Measurements from ENCODE around the gene STX5.
"Not testable (repeated sequence)": the region's sequence is repeated elsewhere in the genome, so short reads cannot be mapped to it uniquely, and the experiment has no call there.

The STX5 gene

DNA sequence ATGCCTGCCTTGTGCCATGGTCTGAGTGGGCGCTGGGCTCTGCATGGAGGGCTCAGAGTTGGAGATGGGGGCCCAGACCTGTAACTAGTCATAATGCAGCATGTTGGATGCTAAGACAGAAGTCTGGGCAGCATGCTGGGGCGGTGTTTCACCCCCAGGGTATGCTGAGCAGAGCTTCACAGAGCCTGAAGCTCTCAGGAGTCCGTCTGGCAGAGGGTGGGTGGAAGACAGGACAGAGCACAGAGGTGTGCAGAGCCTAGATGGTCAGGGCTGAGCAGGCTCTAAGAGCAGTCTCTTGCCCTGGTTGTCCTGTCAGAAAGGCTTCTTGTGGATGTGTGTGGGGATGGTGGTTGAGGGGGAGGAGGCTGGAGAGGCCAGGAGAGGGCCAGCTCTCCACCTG, 53.4 kb downstream of the STX5 start:
- no peak for DNase-seq

- DNase-seq, result no peak
Measured at GRCh38 chr11:62777389-62777788, 54.5 kb downstream of the STX5 start.

- no peak for DNase-seq
Measured at GRCh38 chr11:62775646-62776045, 56.2 kb downstream of the STX5 start.

DNA sequence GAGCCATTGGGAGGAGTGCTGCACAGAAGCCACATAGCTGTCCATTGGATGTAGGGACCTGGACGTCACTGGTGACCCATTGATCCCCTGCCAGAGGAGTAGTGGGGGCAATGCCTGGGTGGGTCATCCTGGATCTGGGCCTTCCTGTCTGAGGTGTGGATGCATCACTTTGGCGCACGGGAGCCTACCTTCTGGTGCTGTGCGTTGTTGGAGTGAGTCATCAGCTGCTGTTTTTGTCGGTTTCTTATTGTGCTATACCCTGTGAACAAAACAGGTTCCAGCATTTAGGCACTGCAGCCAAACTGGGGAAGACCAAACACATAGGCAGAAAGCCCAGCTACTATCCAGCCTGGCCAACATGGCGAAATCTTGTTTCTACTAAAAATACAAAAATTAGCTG, 57.4 kb downstream of the STX5 start:
- no peak for DNase-seq

DNA sequence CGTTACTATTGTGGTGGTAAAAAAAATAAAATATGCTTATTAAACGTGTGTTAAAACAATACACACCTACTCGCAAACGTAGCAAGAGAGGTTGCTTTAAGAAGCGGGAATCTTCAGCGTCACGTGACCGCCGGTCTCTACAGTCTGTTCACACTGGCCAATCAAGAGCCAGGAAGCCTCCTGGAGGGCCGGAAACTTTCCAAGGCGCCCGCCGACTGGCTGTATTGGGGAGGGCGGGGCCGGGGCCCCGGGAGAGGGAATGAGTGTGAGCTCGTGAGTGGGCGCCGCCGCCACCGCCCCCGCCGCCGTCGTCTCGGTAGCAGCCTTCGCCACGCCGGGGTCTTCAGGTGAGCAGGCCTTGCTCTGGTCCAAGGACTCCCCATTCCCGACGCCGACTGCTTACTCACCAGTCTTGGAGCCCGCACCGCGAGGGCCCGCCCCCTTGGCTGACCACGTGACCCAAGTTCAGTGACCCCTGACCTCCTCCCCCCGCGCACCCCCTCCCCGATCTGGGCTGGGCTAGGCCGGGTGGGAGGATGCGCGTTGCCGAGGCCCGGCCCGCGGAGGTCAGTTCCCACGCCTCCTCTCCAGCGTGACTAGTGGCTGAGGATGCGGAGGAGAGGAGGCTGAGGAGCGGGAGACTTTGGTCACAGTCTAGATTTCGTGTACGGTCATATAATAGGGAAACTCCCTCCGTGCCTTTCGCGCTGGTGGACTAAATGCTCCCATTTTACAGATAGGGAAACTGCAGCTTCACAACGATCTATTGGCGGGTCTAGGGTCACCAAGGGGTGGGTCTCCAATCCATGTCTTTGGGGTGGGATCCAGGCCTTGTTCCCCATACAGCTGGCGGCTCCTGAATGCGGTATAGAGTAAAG, 60.5 kb downstream of the STX5 start, which contains the start of gene TAF6L:
Gene TAF6L, plus strand, starts transcription at position 253 of the 878 bp plus-strand sequence. CDS start 4,388 bp downstream, outside the sequence.
- DNase-seq, result peak; percentile 94

DNA sequence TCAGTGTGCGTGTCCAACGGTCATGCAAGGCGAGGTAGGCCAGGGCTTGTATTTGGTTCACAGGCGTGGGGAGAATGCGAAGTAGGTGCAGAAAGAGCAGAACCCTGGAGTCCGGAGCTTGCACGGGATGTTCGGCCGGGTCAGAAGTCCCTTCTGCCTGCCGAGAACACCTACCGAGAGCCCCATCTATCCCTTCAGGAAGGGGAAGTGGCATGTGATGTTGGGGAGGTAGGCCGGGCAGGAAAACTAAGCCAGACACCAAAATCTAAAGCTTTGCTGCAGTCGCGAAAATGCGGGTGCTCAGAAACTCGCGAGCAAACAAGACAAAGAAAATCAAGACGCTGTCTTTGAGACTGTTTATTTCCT, 61.1 kb downstream of the STX5 start:
- DNase-seq, result no peak

GRCh38 chr11:62760867-62761227, 71.0 kb downstream of the STX5 start:
- not testable (repeated sequence) for DNase-seq

DNA sequence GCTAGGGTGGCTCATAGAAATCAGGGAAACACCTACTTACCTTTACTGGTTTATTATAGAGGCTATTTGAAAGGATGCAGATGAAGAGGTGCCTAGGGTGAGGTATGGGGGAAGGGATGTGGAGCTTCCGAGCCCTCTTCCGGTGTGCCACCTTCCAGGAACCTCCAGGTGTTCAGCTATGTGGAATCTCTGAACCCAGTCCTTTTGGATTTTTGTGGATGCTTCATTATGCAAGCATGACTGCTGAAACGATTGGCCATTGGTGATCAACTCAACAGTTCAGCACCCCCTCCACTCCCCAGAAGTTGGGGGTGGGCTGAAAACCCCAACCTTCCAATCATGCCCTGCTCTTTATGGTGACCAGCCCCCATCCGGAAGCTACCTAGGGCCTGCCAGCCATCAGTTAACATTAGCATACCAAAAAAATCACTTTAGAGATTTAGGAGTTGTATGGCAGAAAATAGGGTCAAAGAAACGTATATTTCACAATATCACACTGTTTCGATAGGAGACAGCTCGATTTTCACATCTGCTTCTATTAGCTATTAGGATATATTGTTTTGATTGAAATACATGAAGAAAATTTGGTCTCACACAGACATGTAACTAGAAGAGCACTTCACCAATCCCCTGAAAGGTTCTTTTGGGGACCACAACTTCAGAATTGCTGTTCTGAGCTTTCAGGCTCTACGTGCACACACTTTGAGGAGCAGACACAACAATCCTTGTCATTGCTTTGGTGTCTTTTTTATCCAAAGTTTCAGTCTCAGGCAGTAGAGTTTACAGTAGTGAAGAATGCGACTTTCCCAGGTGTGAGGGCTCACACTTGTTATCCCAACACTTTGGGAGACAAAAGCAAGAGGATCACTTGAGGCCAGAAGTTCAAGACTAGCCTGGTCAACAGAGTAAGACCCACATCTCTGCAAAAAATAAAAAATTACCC, 73.7 kb downstream of the STX5 start:
- no peak for DNase-seq

Data from NCI-H526 treated with DMSO at 0.1 percent for 48 hours (cell line).